Vagina (tissue), 2 donors: ENCODE measurements around the gene PRDM16. TPM values are rescaled to one million over a fixed set of nuclear protein-coding genes. Genes with fewer than 3 reads are reported as not detected.

Source experiments
- DNase-seq, 2 donors: peaks; one replicate each; pipeline ENCODE4 v3.0.0-alpha.2; 2017; ENCODE audit errors: extremely low spot score in 2 of 2
- H3K27ac ChIP-seq: fragments of 200-600 bp; sonication (generic); one replicate; pipeline ENCODE4 v1.5.1; 2019
- H3K27me3 ChIP-seq: fragments of 200-600 bp; sonication (generic); one replicate; pipeline ENCODE4 v1.5.1; 2019
- H3K36me3 ChIP-seq, 2 donors: fragments of 200-600 bp; sonication (generic); one replicate each; pipeline ENCODE4 v1.5.1; 2017 to 2019
- H3K4me1 ChIP-seq: fragments of 200-600 bp; sonication (generic); one replicate; pipeline ENCODE4 v1.5.1; 2019
- H3K4me3 ChIP-seq, 2 donors: fragments of 200-600 bp; sonication (generic); 1 replicate in 1 of 2; 2 replicates in 1 of 2; pipeline ENCODE4 v1.5.1; 2016 to 2019
- H3K9me3 ChIP-seq: fragments of 200-600 bp; sonication (generic); one replicate; pipeline ENCODE4 v1.5.1; 2019
- POLR2A ChIP-seq, 2 donors: fragments of 450-650 bp; IDR thresholded peaks; one replicate each; pipeline ENCODE4 v1.6.1; 2017; ENCODE audit warnings: antibody characterized with exemption in 2 of 2, mild to moderate bottlenecking in 2 of 2, moderate library complexity in 2 of 2
- POLR2AphosphoS5 ChIP-seq, 2 donors: sonication (generic); formaldehyde crosslinking; IDR thresholded peaks; one replicate each; pipeline ENCODE4 v1.9.0; 2017; ENCODE audit warnings: antibody characterized with exemption in 2 of 2, mild to moderate bottlenecking in 2 of 2, low read depth in 1 of 2; ENCODE audit not compliant: insufficient read depth in 1 of 2
- intact Hi-C: fragments of 100-400 bp; cut with DNase I; formaldehyde crosslinking; loops from one replicate; pipeline ENCODE4 v1.15.1; 2023
- total RNA-seq: library from RNA; depleted of rRNA; stranded (reverse); fragments of >200 nt; gene quantifications from one replicate; pipeline ENCODE4 v1.2.3, GENCODE V29; 2016
- TF ChIP-seq, protein P1 (sequence below), 3 experiments: fragments of 450-650 bp in 2 of 3; fragments of 200-600 bp in 1 of 3; sonication (generic) in 1 of 3; IDR thresholded peaks; one replicate each; pipeline ENCODE4 v1.5.1; 2017 to 2019; ENCODE audit warnings: antibody characterized with exemption in 3 of 3, mild to moderate bottlenecking in 2 of 3, moderate library complexity in 2 of 3

Gene PRDM16
- total RNA-seq, 1 donor from 2014 or later: 3.9 TPM

DNA sequence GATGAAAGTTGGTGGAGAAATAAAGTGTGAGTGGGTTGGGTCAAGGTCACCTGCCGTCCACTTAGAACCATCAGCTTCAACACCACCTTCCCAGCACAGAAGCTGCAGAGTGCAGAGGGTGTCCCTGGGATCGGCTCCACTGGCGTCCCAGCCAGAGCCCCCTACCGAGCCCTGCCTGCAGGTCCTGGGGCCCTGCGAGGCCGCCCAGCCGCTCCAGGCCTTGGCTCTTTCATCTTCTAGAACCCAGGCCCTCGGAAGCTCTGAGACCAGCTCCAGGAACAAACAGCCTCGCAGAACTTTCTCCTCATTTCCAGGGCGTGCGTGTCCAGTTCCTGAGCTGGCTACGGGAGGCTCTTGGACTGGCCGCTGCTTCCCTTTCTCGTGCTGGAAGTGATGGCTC, 166.0 kb downstream of the PRDM16 start:
- Histone ChIP-seq H3K27me3 (no peaks in the 10 kb centered on the region), H3K27ac (no peak overlapping the region), H3K9me3 (no peaks in the 10 kb centered on the region), H3K36me3 (no peaks in the 10 kb centered on the region), H3K4me1 (no peaks in the 10 kb centered on the region), H3K4me3 (no peak overlapping the region)
- TF ChIP-seq POLR2AphosphoS5 (IDR thresholded peaks at IDR 0.05; ENCODE audit: insufficient read depth in 1 of 2, low read depth in 1 of 2): no peak
- TF ChIP-seq, protein P1, sequence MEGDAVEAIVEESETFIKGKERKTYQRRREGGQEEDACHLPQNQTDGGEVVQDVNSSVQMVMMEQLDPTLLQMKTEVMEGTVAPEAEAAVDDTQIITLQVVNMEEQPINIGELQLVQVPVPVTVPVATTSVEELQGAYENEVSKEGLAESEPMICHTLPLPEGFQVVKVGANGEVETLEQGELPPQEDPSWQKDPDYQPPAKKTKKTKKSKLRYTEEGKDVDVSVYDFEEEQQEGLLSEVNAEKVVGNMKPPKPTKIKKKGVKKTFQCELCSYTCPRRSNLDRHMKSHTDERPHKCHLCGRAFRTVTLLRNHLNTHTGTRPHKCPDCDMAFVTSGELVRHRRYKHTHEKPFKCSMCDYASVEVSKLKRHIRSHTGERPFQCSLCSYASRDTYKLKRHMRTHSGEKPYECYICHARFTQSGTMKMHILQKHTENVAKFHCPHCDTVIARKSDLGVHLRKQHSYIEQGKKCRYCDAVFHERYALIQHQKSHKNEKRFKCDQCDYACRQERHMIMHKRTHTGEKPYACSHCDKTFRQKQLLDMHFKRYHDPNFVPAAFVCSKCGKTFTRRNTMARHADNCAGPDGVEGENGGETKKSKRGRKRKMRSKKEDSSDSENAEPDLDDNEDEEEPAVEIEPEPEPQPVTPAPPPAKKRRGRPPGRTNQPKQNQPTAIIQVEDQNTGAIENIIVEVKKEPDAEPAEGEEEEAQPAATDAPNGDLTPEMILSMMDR (IDR thresholded peaks at IDR 0.05): no peak
- no peak for TF ChIP-seq POLR2A (IDR thresholded peaks at IDR 0.05)
- intact Hi-C loops: no loop called here
- no peak for DNase-seq

DNA sequence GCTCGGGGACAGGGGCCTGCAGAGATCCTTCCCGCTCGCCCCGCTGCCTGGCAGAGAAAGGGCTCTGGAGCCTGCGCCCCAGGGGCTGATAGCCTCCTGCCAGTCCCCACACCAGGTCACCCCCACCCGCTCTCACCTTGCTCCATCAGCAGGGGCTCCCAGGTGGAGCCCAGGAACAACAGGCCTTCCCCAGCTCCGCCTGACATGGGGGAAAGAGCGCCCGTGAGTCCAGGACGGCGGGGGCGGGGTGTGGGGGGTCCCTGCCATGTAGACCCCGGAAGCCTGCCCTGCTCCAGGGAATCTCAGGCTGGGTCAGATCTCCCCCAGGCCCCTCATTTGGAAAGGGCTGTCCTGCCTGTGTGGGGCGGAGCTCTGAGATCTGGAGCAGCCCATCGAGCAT, 166.5 kb downstream of the PRDM16 start:
- intact Hi-C loops: no loop called here
- TF ChIP-seq, protein P1 (IDR thresholded peaks at IDR 0.05): no peak
- TF ChIP-seq POLR2A (IDR thresholded peaks at IDR 0.05): no peak
- no peak for TF ChIP-seq POLR2AphosphoS5 (IDR thresholded peaks at IDR 0.05; ENCODE audit: insufficient read depth in 1 of 2, low read depth in 1 of 2)
- Histone ChIP-seq H3K4me3 (no peak overlapping the region), H3K9me3 (no peaks in the 10 kb centered on the region), H3K36me3 (no peaks in the 10 kb centered on the region), H3K27ac (no peak overlapping the region), H3K27me3 (no peaks in the 10 kb centered on the region), H3K4me1 (no peaks in the 10 kb centered on the region)
- DNase-seq: no peak

DNA sequence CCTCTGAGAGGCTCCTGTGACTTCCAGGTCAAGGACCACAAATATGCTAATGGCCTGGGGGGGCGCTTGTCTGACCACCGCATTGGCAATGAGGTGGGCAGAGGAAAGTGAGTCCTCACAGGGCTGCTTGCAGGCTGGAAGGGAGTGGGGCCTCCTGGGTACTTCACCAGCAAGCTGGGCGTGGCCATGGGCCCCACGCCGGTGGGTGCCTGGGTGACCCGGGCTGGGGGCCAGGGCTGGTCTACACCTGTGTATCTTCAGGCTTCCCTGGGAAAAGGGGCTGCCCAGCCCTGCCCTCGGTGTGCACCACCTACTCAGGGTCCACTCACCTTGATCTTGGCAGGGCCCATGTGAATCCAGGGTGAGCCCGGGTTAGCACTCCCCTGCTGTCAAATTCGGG, 167.4 kb downstream of the PRDM16 start:
- intact Hi-C loops: no loop called here

DNA sequence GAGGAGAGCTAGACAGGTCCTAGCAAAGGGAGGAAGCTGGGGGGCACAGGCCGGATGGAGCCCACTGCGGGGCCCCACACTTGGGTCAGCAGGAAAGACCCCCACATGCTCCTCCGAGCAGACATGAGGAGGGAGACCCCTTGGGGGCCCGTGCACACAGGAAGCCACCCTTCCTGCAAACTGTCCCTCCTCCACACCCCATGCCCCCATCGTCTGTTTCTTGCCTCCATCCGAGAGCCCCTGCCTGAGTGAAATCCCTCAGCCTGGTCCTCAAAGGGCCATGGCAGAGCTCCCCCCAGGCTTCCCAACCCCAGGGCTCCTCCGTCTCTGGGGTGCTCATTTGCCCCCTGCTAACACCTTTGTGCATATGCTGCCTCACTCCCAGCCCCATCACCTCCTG, 168.0 kb downstream of the PRDM16 start:
- TF ChIP-seq POLR2AphosphoS5 (IDR thresholded peaks at IDR 0.05; ENCODE audit: insufficient read depth in 1 of 2, low read depth in 1 of 2) (no peak), POLR2A (IDR thresholded peaks at IDR 0.05) (no peak)
- TF ChIP-seq, protein P1 (IDR thresholded peaks at IDR 0.05): no peak
- Histone ChIP-seq H3K27me3 (no peaks in the 10 kb centered on the region), H3K36me3 (no peaks in the 10 kb centered on the region), H3K4me1 (no peaks in the 10 kb centered on the region), H3K9me3 (no peaks in the 10 kb centered on the region), H3K27ac (no peak overlapping the region), H3K4me3 (no peak overlapping the region)
- DNase-seq: no peak
- intact Hi-C loops: no loop called here

More for the DNA sequence above, 167.4 kb downstream of the PRDM16 start:
- Histone ChIP-seq H3K4me3 (no peak overlapping the region), H3K27me3 (no peaks in the 10 kb centered on the region), H3K27ac (no peak overlapping the region), H3K9me3 (no peaks in the 10 kb centered on the region), H3K4me1 (no peaks in the 10 kb centered on the region), H3K36me3 (no peaks in the 10 kb centered on the region)
- TF ChIP-seq, protein P1 (IDR thresholded peaks at IDR 0.05): no peak
- TF ChIP-seq POLR2A (IDR thresholded peaks at IDR 0.05) (no peak), POLR2AphosphoS5 (IDR thresholded peaks at IDR 0.05; ENCODE audit: insufficient read depth in 1 of 2, low read depth in 1 of 2) (no peak)
- no peak for DNase-seq

DNA sequence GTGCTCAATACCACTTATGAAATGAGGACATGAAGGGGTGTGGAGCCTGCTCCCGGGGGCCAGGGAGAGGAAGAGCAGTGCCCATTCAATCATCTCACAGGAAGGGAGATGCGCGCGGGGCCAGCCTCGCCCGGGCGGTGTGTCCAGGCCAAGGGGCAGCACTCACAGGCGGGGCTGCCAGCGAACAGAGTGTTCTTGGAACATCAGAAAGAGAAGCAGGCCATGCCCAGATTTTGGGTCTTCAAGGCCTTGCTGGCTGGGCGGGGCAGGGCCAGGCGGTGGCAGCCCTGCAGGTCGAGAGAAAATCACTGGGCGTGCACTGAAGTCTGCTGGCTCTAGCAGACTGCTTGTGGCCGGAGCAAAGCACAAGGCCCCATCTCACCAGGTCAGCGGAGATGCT, 168.6 kb downstream of the PRDM16 start:
- H3K4me1 ChIP-seq: no peaks in the 10 kb centered on the region
- intact Hi-C loops: no loop called here
- DNase-seq: no peak
- H3K9me3 ChIP-seq: no peaks in the 10 kb centered on the region
- H3K36me3 ChIP-seq: no peaks in the 10 kb centered on the region
- H3K4me3 ChIP-seq: no peak overlapping the region
- H3K27me3 ChIP-seq: no peaks in the 10 kb centered on the region
- no peak overlapping the region for H3K27ac ChIP-seq
- TF ChIP-seq, protein P1 (IDR thresholded peaks at IDR 0.05): no peak
- TF ChIP-seq POLR2A (IDR thresholded peaks at IDR 0.05): no peak
- no peak for TF ChIP-seq POLR2AphosphoS5 (IDR thresholded peaks at IDR 0.05; ENCODE audit: insufficient read depth in 1 of 2, low read depth in 1 of 2)
